ENCODE data around the gene POP4. TPM values are rescaled to one million over a fixed set of nuclear protein-coding genes. Genes with fewer than 3 reads are reported as not detected.

Gene POP4
- total and polyA plus RNA-seq, 2 of the 8 experiments (the other 6 are each of a cell fraction or from before 2014, with no cell fraction given) = 29.1 to 41.5 TPM

GRCh38 chr19:29650772-29651387, 44.8 kb downstream of the POP4 start:
- H3K27ac ChIP-seq (ENCODE audit: low read depth, low read length) = no peak overlapping the region
- H3K27me3 ChIP-seq (replicated peaks in 1 of 4; ENCODE audit: control insufficient read depth in 3 of 4, extremely low read depth in 1 of 4, insufficient read depth in 3 of 4, low read length in 3 of 4) = no peaks in the 10 kb centered on the region
- ChIA-PET POLR2A (ENCODE audit: partially characterized antibody) (no interaction called here), CTCF (ENCODE audit: partially characterized antibody) (interaction anchor here (0.9 kb wide), 1 partner anchor 26 kb away, joined by 3 read pairs; no protein-coding TSS in a partner anchor)
- H3K36me3 ChIP-seq (ENCODE audit: control insufficient read depth in 2 of 4, insufficient read depth in 4 of 4, low read length in 3 of 4) = no peaks in the 10 kb centered on the region
- H3K18ac ChIP-seq (ENCODE audit: extremely low read depth, low read length) = no peak overlapping the region
- no peaks in the 10 kb centered on the region for H3K23me2 ChIP-seq (ENCODE audit: low read depth, low read length)
- no peak overlapping the region for H2AK5ac ChIP-seq (ENCODE audit: low read depth, low read length)
- H4K5ac ChIP-seq (ENCODE audit: insufficient read length, low read depth, low read length) = no peak overlapping the region
- H3K4ac ChIP-seq (replicated peaks; ENCODE audit: insufficient read length, low read depth, low read length) = no peak overlapping the region
- no peak overlapping the region for H2BK5ac ChIP-seq (ENCODE audit: low read depth, low read length)
- no peak overlapping the region for H4K91ac ChIP-seq (replicated peaks; ENCODE audit: insufficient read length, low read length)
- no peak overlapping the region for H3K4me3 ChIP-seq (ENCODE audit: extremely low read depth in 1 of 4, insufficient read depth in 2 of 4, low read depth in 3 of 4, low read length in 4 of 4)
- no peak overlapping the region for H2BK20ac ChIP-seq (ENCODE audit: low read length)
- H3K14ac ChIP-seq (ENCODE audit: insufficient read length) = no peak overlapping the region
- H3K79me2 ChIP-seq (ENCODE audit: control insufficient read depth in 1 of 2, insufficient read depth in 2 of 2, low read length in 2 of 2) = no peaks in the 10 kb centered on the region
- WGBS, 2 experiments (ENCODE audit: extremely low coverage in 1 of 2, insufficient coverage in 1 of 2, insufficient read length in 1 of 2, insufficient replicate concordance in 2 of 2, low coverage in 1 of 2, low lambda C conversion rate in 2 of 2, missing lambda C conversion rate in 1 of 2) = 82% methylated on average over 6 of the region's 7 CpGs; no CpG with 5 or more reads in 1 of the 2 experiments
- no peak overlapping the region for H2AFZ ChIP-seq (ENCODE audit: low read length)
- H3K79me1 ChIP-seq (ENCODE audit: low read depth, low read length) = no peaks in the 10 kb centered on the region
- H3K56ac ChIP-seq (replicated peaks; ENCODE audit: insufficient read length, low read depth, low read length) = no peak overlapping the region
- H4K8ac ChIP-seq (ENCODE audit: extremely low read depth, insufficient read depth, low read length) = no peak overlapping the region
- H3K4me1 ChIP-seq (replicated peaks in 1 of 4; ENCODE audit: control insufficient read depth in 3 of 4, insufficient read depth in 4 of 4, low read length in 3 of 4) = peaks cover under 1 to 5% (median 3%) of the 10 kb centered on the region in 4 experiments; a peak in 5 of 7 replicates
- H3K23ac ChIP-seq (ENCODE audit: insufficient read length) = no peak overlapping the region
- no peak overlapping the region for H3K9ac ChIP-seq (replicated peaks in 1 of 4; ENCODE audit: extremely low read depth in 1 of 4, low read depth in 3 of 4, low read length in 3 of 4)
- 0 out of 4 replicates have a peak, but pooled peaks cover 0 to 7% of the 10 kb centered on the region in 2 experiments for H3K9me3 ChIP-seq (ENCODE audit: insufficient read depth in 2 of 2, low read depth in 1 of 2, low read length in 1 of 2)
- no peak overlapping the region for H2BK12ac ChIP-seq (ENCODE audit: low read depth, low read length)
- no peak overlapping the region for H3K4me2 ChIP-seq (ENCODE audit: insufficient read depth in 1 of 2, low read depth in 2 of 2, low read length in 2 of 2)
- H2BK15ac ChIP-seq (ENCODE audit: low read length) = no peak overlapping the region
- DNase-seq (ENCODE audit: low read depth in 1 of 2, low spot score in 2 of 2) (no peak), FAIRE-seq (no peak)
- no peaks in the 10 kb centered on the region for H4K20me1 ChIP-seq (replicated peaks in 1 of 2; ENCODE audit: control insufficient read depth in 1 of 2, insufficient read depth in 2 of 2, low read length in 2 of 2)
- no peak overlapping the region for H2BK120ac ChIP-seq (replicated peaks; ENCODE audit: low read depth, low read length)
- TF ChIP-seq NANOG (IDR thresholded peaks at IDR 0.05; ENCODE audit: insufficient read depth, low read depth, low read length, poor library complexity, severe bottlenecking) (no peak), BRCA1 (IDR thresholded peaks at IDR 0.05; ENCODE audit: low read depth, low read length) (no peak), ATF3 (IDR thresholded peaks at IDR 0.05; ENCODE audit: insufficient read depth, low read depth, low read length) (no peak), BCL11A (IDR thresholded peaks at IDR 0.05; ENCODE audit: low read depth in 2 of 2, low read length in 2 of 2) (no peak), CTCF (IDR thresholded peaks at IDR 0.05; ENCODE audit: control extremely low read depth in 1 of 3, insufficient read depth in 1 of 3, low read depth in 1 of 3, low read length in 3 of 3) (no peak), SIX5 (IDR thresholded peaks at IDR 0.05; ENCODE audit: low read depth, low read length) (no peak), SIN3A (conservative IDR thresholded peaks at IDR 0.05 in 1 of 2, IDR thresholded peaks at IDR 0.05 in 1 of 2; ENCODE audit: low read depth in 1 of 2, low read length in 2 of 2) (no peak), JUN (IDR thresholded peaks at IDR 0.05; ENCODE audit: low read depth, low read length) (no peak), ASH2L (IDR thresholded peaks at IDR 0.05; ENCODE audit: low read length) (no peak), EGR1 (IDR thresholded peaks at IDR 0.05; ENCODE audit: borderline replicate concordance, low read depth, low read length) (no peak)
